Measurements from ENCODE around the gene PEAK1. TPM values are rescaled to one million over a fixed set of nuclear protein-coding genes. Genes with fewer than 3 reads are reported as not detected.

Gene PEAK1
- total RNA-seq, 2 experiments from 2014 or later: 9.2 to 11.0 TPM

GRCh38 chr15:77096138-77096537 lies 323.8 kb downstream of the PEAK1 start:
- Mint-ChIP-seq H3K27me3 (no peaks in the 10 kb centered on the region), H3K27ac (no peak overlapping the region), H3K4me3 (no peak overlapping the region), H3K36me3 (ENCODE audit: low read depth) (no peaks in the 10 kb centered on the region), H3K4me1 (ENCODE audit: low read depth) (no peaks in the 10 kb centered on the region), H3K9me3 (no peaks in the 10 kb centered on the region)
- Histone ChIP-seq H3K4me3 (ENCODE audit: low read length) (no peak overlapping the region), H3K36me3 (ENCODE audit: insufficient read depth, low read length) (no peaks in the 10 kb centered on the region), H3K9me3 (ENCODE audit: control insufficient read depth in 1 of 2, insufficient read depth in 1 of 2, low read length in 2 of 2) (no peaks in the 10 kb centered on the region), H3K4me1 (ENCODE audit: insufficient read depth, low read length) (no peaks in the 10 kb centered on the region), H3K27ac (ENCODE audit: low read depth in 1 of 2, low read length in 2 of 2) (no peak overlapping the region), H3K27me3 (ENCODE audit: control insufficient read depth in 1 of 2, insufficient read depth in 2 of 2, low read length in 2 of 2) (no peaks in the 10 kb centered on the region)
- DNase-seq: no peak
- ChIA-PET POLR2A (no interaction called here), CTCF (no interaction called here)
- intact Hi-C loops (cut with DNase I, micrococcal nuclease): no loop called here
- no peak for ATAC-seq (ENCODE audit: poor library complexity)
- TF ChIP-seq CTCF (IDR thresholded peaks at IDR 0.05): no peak

DNA sequence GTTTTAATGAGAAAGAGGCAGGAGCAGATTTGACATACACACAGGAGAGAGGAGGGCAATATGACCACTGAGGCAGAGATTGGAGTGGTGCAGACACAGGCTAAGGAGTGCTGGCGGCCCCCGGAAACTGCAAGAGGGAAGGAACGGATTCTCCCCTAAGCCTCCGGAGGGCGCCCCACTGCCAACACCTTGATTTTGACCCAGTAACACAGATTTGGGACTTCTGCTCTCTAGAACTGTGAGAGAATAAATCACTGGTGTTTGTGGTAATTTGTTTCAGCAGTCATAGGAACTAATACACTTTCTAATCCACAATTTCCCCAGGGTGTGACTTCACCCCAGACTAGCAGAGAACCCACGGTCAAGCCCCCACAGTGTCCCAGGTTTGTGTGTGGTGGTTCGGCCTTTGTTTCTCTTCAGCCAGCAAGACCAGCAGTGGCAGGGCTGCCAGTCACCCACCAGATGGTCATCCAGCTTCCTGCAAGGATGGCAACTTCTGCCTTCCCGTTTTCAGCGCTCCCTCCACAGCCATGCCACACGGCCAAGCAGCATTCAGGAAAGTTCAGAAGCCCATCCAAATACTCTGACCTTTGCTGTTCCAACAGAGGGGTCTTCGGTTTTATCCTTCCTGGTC lies 325.4 kb downstream of the PEAK1 start:
- DNase-seq (no peak), ATAC-seq (ENCODE audit: poor library complexity) (no peak)
- TF ChIP-seq CTCF (IDR thresholded peaks at IDR 0.05): no peak
- Mint-ChIP-seq H3K27me3 (no peaks in the 10 kb centered on the region), H3K9me3 (no peaks in the 10 kb centered on the region), H3K4me1 (ENCODE audit: low read depth) (no peaks in the 10 kb centered on the region), H3K4me3 (no peak overlapping the region), H3K36me3 (ENCODE audit: low read depth) (no peaks in the 10 kb centered on the region), H3K27ac (no peak overlapping the region)
- Histone ChIP-seq H3K4me1 (ENCODE audit: insufficient read depth, low read length) (no peaks in the 10 kb centered on the region), H3K36me3 (ENCODE audit: insufficient read depth, low read length) (no peaks in the 10 kb centered on the region), H3K27ac (ENCODE audit: low read depth in 1 of 2, low read length in 2 of 2) (no peak overlapping the region), H3K9me3 (ENCODE audit: control insufficient read depth in 1 of 2, insufficient read depth in 1 of 2, low read length in 2 of 2) (no peaks in the 10 kb centered on the region), H3K4me3 (ENCODE audit: low read length) (no peak overlapping the region), H3K27me3 (ENCODE audit: control insufficient read depth in 1 of 2, insufficient read depth in 2 of 2, low read length in 2 of 2) (no peaks in the 10 kb centered on the region)
- CTCF ChIA-PET: no interaction called here
- POLR2A ChIA-PET: no interaction called here
- intact Hi-C loops (cut with DNase I, micrococcal nuclease): no loop called here

- Histone ChIP-seq H3K4me1 (ENCODE audit: insufficient read depth, low read length) (no peaks in the 10 kb centered on the region), H3K27ac (ENCODE audit: low read depth in 1 of 2, low read length in 2 of 2) (no peak overlapping the region), H3K27me3 (ENCODE audit: control insufficient read depth in 1 of 2, insufficient read depth in 2 of 2, low read length in 2 of 2) (no peaks in the 10 kb centered on the region), H3K9me3 (ENCODE audit: control insufficient read depth in 1 of 2, insufficient read depth in 1 of 2, low read length in 2 of 2) (no peaks in the 10 kb centered on the region), H3K4me3 (ENCODE audit: low read length) (no peak overlapping the region), H3K36me3 (ENCODE audit: insufficient read depth, low read length) (no peaks in the 10 kb centered on the region)
- H3K9me3 Mint-ChIP-seq: no peaks in the 10 kb centered on the region
- H3K27ac Mint-ChIP-seq: no peak overlapping the region
- no peaks in the 10 kb centered on the region for H3K27me3 Mint-ChIP-seq
- CTCF ChIA-PET: interaction anchor here (0.6 kb wide), 1 partner anchor 108 kb away, joined by 3 read pairs; no protein-coding TSS in a partner anchor
- POLR2A ChIA-PET: interaction anchor here (0.7 kb wide), 1 partner anchor 197 kb away, joined by 6 read pairs; no protein-coding TSS in a partner anchor
- intact Hi-C loops (cut with DNase I, micrococcal nuclease): no loop called here
- TF ChIP-seq CTCF (IDR thresholded peaks at IDR 0.05): no peak
- H3K36me3 Mint-ChIP-seq (ENCODE audit: low read depth): no peaks in the 10 kb centered on the region
- DNase-seq (no peak), ATAC-seq (ENCODE audit: poor library complexity) (no peak)
- no peak overlapping the region for H3K4me3 Mint-ChIP-seq
- H3K4me1 Mint-ChIP-seq (ENCODE audit: low read depth): no peaks in the 10 kb centered on the region
Measured at GRCh38 chr15:77093436-77093835, 326.5 kb downstream of the PEAK1 start.

All from CD4-positive, alpha-beta T cell (primary cell).